ENCODE results near the gene UBA3.

Gene UBA3

GRCh38 chr3:69009559-69010410, 70.4 kb downstream of the UBA3 start:
- no peak for DNase-seq

GRCh38 chr3:69008980-69009379, 71.2 kb downstream of the UBA3 start:
- DNase-seq: no peak

GRCh38 chr3:69005791-69006482, 74.2 kb downstream of the UBA3 start:
- DNase-seq: no peak

GRCh38 chr3:69005071-69005790, 74.9 kb downstream of the UBA3 start:
- DNase-seq: no peak

Data from CD4-positive, alpha-beta T cell treated with Interleukin-12 subunit alpha and Interleukin-12 subunit beta, for 1 hour (primary cell).